Testis (tissue), 3 donors: ENCODE results near the gene SRSF1. TPM values are rescaled to one million over a fixed set of nuclear protein-coding genes. Genes with fewer than 3 reads are reported as not detected.

ENCODE experiments used
- DNase-seq: peaks from one replicate; pipeline ENCODE4 v3.0.0-alpha.2; 2019
- H3K27ac ChIP-seq, 2 donors: fragments of 200-600 bp; sonication (generic); one replicate each; pipeline ENCODE4 v1.5.1; 2019
- H3K27me3 ChIP-seq: fragments of 200-600 bp; sonication (generic); one replicate; pipeline ENCODE4 v1.5.1; 2019
- H3K36me3 ChIP-seq: fragments of 200-600 bp; sonication (generic); one replicate; pipeline ENCODE4 v1.5.1; 2017; ENCODE audit warnings: low read depth; ENCODE audit errors: missing control alignments
- H3K4me1 ChIP-seq: fragments of 200-600 bp; sonication (generic); one replicate; pipeline ENCODE4 v1.5.1; 2019
- H3K4me3 ChIP-seq, 2 donors: fragments of 200-600 bp; sonication (generic); one replicate each; pipeline ENCODE4 v1.5.1; 2017 to 2019
- H3K9me3 ChIP-seq: fragments of 200-600 bp; sonication (generic); one replicate; pipeline ENCODE4 v1.5.1; 2017
- CTCF ChIP-seq, 3 experiments: fragments of 450-650 bp in 2 of 3; fragments of 200-600 bp in 1 of 3; sonication (generic) in 1 of 3; IDR thresholded peaks; one replicate each; pipeline ENCODE4 v1.5.1; 2016 to 2019; ENCODE audit warnings: antibody characterized with exemption in 3 of 3, mild to moderate bottlenecking in 2 of 3, moderate library complexity in 1 of 3
- POLR2A ChIP-seq: fragments of 450-650 bp; IDR thresholded peaks from one replicate; pipeline ENCODE4 v1.6.1; 2017; ENCODE audit warnings: antibody characterized with exemption, mild to moderate bottlenecking, moderate library complexity
- WGBS, 2 donors: methylation state at CpG; one replicate each; pipeline ENCODE4 v1.1.5; 2018; 5-methylcytosine and 5-hydroxymethylcytosine counted together
- intact Hi-C: fragments of 100-400 bp; cut with DNase I; formaldehyde crosslinking; loops from one replicate; pipeline ENCODE4 v1.15.1; 2023; ENCODE audit warnings: low total_unique reads
- polyA plus RNA-seq: library from polyadenylated mRNA; stranded (reverse); fragments of 350-450 nt; fragmentation: Illumina TruSeq; extraction: RNeasy Lipid Tissue Mini Kit (QIAGEN cat#74804); gene quantifications from one replicate; pipeline ENCODE4 v1.2.3, GENCODE V29; 2014; ENCODE audit warnings: low read depth, low replicate concordance; ENCODE audit not compliant: insufficient read depth
- total RNA-seq, 2 donors: library from RNA; depleted of rRNA; stranded (reverse); fragments of >200 nt; gene quantifications; one replicate each; pipeline ENCODE4 v1.2.3, GENCODE V29; 2016

SRSF1 gene
- total and polyA plus RNA-seq, 3 donors from 2014 or later = 128 to 159 (median 150) TPM

- DNase-seq = no peak
- no peaks in the 10 kb centered on the region for H3K36me3 ChIP-seq
- intact Hi-C loops = no loop called here
- no peak for TF ChIP-seq POLR2A
- TF ChIP-seq CTCF (IDR thresholded peaks at IDR 0.05) = no peak
- WGBS, 2 donors = 89 to 94% methylated on average over 3 of the region's 3 CpGs
- no peaks in the 10 kb centered on the region for H3K9me3 ChIP-seq
- H3K27ac ChIP-seq = no peak overlapping the region
- H3K4me1 ChIP-seq = no peaks in the 10 kb centered on the region
- H3K27me3 ChIP-seq = no peaks in the 10 kb centered on the region
- H3K4me3 ChIP-seq = no peak overlapping the region
Observed at GRCh38 chr17:58039975-58040374, 32.9 kb upstream of the SRSF1 start.

GRCh38 chr17:58032691-58033415, 25.8 kb upstream of the SRSF1 start:
- TF ChIP-seq CTCF (IDR thresholded peaks at IDR 0.05) (no peak), POLR2A (no peak)
- H3K27ac ChIP-seq = no peak overlapping the region
- H3K36me3 ChIP-seq = no peaks in the 10 kb centered on the region
- no peak overlapping the region for H3K4me3 ChIP-seq
- intact Hi-C loops = no loop called here
- no peak for DNase-seq
- no peaks in the 10 kb centered on the region for H3K4me1 ChIP-seq
- 69 to 71% methylated on average over 6 of the region's 6 CpGs for WGBS, 2 donors
- H3K27me3 ChIP-seq = no peaks in the 10 kb centered on the region
- H3K9me3 ChIP-seq = no peaks in the 10 kb centered on the region

- Histone ChIP-seq H3K36me3 (no peaks in the 10 kb centered on the region), H3K27ac (no peak overlapping the region), H3K27me3 (no peaks in the 10 kb centered on the region), H3K4me3 (no peak overlapping the region), H3K4me1 (no peaks in the 10 kb centered on the region), H3K9me3 (no peaks in the 10 kb centered on the region)
- intact Hi-C loops = no loop called here
- TF ChIP-seq CTCF (IDR thresholded peaks at IDR 0.05) = no peak
- TF ChIP-seq POLR2A = no peak
- DNase-seq = no peak
Observed at GRCh38 chr17:58028578-58028977, 21.5 kb upstream of the SRSF1 start.

GRCh38 chr17:58020401-58020800, 13.4 kb upstream of the SRSF1 start:
- TF ChIP-seq POLR2A (no peak), CTCF (IDR thresholded peaks at IDR 0.05) (no peak)
- WGBS, 2 donors = 81 to 87% methylated on average over 9 of the region's 9 CpGs
- Histone ChIP-seq H3K36me3 (no peaks in the 10 kb centered on the region), H3K27me3 (no peaks in the 10 kb centered on the region), H3K9me3 (no peaks in the 10 kb centered on the region), H3K27ac (no peak overlapping the region), H3K4me3 (no peak overlapping the region), H3K4me1 (no peaks in the 10 kb centered on the region)
- no peak for DNase-seq
- intact Hi-C loops = no loop called here

- DNase-seq = no peak
- TF ChIP-seq CTCF (IDR thresholded peaks at IDR 0.05) (no peak), POLR2A (no peak)
Observed at GRCh38 chr17:58019521-58019920, 12.5 kb upstream of the SRSF1 start.

More at GRCh38 chr17:58019521-58019920, 12.5 kb upstream of the SRSF1 start:
- H3K27me3 ChIP-seq = no peaks in the 10 kb centered on the region
- no peaks in the 10 kb centered on the region for H3K36me3 ChIP-seq
- no peak overlapping the region for H3K4me3 ChIP-seq
- intact Hi-C loops = loop anchor here (10.0 kb wide), 1 partner anchor 65 kb away; the partner anchor contains the start of gene DYNLL2
- no peaks in the 10 kb centered on the region for H3K4me1 ChIP-seq
- H3K27ac ChIP-seq = no peak overlapping the region
- no peaks in the 10 kb centered on the region for H3K9me3 ChIP-seq
